T-helper 2 cell (primary cell): ENCODE measurements around the gene GABRR2.
"Not testable (repeated sequence)": the region's sequence is repeated elsewhere in the genome, so short reads cannot be mapped to it uniquely, and the experiment has no call there.

Experiments used
- DNase-seq, 5 experiments: peaks; one replicate each; pipeline versions ENCODE4 v3.0.0 to v3.0.0-alpha.2; 2012 to 2022

Gene GABRR2

DNA sequence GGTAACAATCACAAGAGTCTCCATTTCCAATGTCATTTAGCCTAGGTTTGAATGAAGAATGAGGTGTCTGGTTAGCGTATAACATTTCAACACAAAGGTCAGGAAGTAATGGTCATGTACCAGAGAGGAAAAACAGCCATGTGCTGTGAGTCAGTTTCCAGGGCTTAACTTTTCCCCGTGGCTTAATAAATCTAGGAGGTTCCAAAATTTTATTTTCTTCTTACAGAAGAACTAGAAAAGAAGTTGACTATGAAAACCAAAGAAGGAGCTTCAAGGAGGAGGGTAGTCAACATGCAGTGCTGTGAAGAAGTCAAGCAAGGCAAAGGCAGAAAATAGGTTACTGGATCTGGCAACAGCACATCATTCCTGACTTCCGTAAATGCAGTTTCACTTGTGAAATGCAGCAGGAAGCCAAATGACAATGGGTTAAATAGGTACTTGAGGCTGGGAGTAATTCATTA is 8.4 kb upstream of the GABRR2 start:
- no peak for DNase-seq

- no peak for DNase-seq
Observed at GRCh38 chr6:89321131-89321970, 6.3 kb upstream of the GABRR2 start.

DNA sequence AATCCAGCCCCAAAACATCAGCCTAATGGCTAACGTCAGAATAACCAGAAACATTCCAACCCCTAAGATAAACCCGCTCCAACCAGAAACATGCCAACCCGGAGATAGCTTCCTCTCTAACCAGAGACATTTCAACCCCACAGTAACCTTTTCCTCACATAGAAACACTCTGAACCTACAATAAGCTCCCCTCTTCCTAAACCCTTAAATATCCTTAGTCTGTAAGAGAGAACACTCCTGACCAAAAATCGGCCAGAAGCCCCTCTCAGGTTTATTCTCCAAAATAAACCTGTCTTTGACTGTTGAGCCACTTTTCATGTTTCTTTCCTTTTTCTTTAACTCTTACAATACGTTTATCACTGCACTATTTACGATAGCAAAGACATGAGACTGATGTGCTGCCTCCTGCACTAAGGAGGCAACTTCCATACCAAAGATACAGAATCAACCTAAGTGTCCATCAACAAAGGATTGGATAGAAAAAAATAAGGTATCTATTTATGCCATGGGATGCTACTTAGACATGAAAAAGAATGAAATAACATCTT is 5.0 kb upstream of the GABRR2 start:
- no peak for DNase-seq

DNA sequence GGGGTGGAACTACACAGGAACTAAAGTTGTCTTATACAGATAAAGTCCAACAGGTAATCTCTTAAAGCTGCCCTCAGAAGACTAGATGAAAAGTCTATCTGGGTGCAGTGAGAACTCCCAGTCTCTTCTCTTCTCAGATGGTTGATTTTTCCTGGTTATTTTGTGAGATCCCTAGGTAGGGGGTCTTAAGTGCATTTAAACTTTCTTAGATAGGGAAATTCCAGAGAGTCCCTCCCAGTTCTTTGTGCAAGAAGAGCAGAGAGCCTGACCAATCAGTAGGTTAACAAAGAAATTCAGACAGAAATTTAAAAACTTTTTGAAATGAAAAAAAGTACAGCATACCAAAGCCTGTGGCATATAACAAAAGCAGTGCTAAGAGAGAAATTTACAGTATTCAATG is 2.0 kb upstream of the GABRR2 start:
- no peak for DNase-seq

- DNase-seq = no peak
Observed at GRCh38 chr6:89314692-89315091, 407 bp downstream of the GABRR2 start.

GRCh38 chr6:89313006-89313405 is 2.1 kb downstream of the GABRR2 start:
- no peak for DNase-seq

DNA sequence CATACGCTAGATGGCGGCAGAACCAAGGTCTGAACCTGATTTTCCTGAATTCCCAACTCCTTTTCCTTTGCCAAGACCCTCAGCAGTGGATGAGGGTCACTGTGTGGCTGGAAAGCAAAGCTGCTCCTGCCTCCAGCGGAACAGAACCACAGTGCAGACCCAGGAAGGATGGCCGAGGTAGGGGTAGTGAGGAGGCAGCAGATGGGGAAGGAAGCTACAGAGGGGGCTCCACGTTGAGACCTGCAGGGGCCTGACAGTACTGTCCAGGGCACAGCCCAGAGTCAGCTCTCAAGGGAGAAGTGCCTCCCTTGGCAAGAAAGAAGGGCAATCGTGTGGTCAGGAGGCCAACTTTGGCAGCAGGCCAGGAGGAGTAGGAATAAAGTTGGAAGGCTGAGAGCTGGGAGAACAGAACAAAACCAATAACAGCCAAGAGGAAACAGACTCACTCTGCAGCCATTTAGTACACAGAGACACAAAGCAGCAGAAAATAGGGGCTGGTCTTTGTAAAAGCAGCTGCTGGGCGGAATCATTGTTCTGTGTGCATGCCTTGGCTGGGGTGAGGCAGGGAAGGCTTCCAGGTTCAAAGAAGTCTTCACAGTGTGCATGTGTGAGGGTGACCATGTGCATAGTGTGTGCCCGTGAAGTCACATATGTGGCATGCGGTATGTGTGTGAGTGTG is 3.1 kb downstream of the GABRR2 start:
- no peak for DNase-seq

GRCh38 chr6:89311530-89311852 is 3.6 kb downstream of the GABRR2 start:
- no peak for DNase-seq

GRCh38 chr6:89310929-89311328 is 4.2 kb downstream of the GABRR2 start:
- DNase-seq = no peak

- no peak for DNase-seq
Observed at GRCh38 chr6:89308525-89309395, 6.3 kb downstream of the GABRR2 start.

DNA sequence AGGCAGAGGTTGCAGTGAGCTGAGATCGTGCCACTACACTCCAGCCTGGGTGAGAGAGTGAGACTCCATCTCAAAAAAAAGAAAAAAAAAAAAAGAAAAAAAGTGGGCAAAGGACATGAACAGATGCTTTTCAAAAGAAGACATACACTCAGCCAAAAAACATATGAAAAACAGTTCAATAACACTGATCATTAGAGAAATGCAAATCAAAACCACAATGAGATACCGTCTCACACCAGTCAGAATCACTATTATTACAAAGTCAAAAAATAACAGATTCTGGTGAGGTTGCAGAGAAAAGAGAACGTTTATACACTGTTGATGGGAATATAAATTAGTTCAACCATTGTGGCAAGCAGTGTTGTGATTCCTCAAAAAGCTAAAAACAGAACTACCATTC is 10.6 kb downstream of the GABRR2 start:
- DNase-seq = not testable (repeated sequence)

GRCh38 chr6:89302936-89303335 is 12.2 kb downstream of the GABRR2 start:
- no peak for DNase-seq

DNA sequence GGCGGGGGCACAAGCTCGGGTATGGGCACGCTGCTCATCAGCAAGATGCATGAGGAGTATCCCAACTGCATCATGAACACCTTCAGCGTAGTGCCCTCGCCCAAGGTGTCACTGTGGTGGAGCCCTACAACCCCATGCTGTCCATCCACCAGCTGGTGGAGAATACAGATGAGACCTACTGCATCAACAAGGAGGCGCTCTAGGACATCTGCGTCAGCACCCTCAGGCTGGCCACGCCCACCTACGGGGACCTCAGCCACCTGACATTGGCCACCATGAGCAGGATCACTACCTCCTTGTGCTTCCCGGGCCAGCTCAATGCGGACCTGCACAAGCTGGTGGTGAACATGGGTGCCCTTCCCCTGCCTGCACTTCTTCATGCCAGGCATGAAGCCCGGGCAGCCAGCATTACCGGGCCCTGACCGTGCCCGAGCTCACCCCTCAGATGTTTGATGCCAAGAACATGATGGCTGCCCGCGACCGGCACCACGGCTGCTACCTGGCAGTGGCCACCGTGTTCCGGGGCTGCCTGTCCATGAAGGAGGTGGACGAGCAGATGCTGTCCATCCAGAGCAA is 12.8 kb downstream of the GABRR2 start:
- no peak for DNase-seq

GRCh38 chr6:89301586-89302194 is 13.4 kb downstream of the GABRR2 start:
- DNase-seq = no peak

DNA sequence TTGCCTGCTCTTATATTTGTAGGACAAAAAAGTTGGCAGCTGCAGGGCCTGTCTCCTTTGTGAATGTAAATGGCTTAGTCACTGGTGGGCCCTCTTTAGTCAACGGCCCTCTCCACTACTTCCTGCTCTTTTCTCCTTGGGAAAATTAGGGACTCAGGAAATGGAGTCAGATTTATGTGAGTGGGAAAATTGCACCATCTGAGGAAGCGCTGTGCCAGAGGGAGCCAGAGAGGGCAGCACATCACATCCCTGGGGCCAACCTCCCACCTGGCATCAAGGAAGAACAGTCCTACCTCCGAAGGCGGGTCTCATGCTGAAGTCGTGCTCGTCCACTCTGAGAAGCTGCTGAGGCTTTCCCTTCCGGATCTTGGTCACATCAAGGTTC is 15.6 kb downstream of the GABRR2 start:
- DNase-seq = no peak

DNA sequence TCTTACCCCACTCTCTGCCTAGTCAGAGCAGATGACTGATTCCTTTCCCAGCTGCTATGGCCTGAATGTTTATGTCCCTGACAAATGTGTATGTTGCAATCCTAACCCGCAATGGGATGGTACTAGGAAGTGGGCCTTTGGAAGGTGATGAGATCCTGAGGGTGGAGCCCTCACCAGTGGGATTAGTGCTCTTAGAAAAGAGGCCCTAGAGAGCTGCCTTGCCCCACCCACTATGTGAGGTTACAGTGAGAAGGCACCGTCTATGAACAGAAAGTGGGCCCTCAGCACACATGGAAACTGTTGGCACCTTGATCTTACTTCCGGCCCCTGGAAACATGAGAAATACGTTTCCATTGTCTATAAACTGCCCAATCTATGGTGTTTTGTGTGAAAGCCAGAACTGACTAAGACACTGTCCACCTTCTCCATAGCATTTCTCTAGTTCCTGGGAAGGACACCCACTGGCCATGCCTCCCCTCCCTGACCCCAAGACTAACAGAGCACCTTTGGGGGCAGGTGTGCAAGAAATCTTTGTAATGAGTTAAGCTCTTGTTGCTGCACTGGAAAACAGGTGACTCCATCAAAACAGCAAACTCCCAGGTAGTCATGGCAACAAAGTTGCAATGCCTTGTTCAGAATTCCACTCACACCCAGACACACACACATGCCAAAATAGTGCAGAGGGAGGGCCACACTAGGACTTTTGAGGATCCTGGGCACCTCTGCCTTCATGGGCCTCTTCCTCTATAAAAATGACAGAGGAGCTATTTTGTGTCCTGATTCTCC is 16.2 kb downstream of the GABRR2 start:
- DNase-seq = peak in 3 of 5 experiments; percentile 15 to 66 (median 55)

DNA sequence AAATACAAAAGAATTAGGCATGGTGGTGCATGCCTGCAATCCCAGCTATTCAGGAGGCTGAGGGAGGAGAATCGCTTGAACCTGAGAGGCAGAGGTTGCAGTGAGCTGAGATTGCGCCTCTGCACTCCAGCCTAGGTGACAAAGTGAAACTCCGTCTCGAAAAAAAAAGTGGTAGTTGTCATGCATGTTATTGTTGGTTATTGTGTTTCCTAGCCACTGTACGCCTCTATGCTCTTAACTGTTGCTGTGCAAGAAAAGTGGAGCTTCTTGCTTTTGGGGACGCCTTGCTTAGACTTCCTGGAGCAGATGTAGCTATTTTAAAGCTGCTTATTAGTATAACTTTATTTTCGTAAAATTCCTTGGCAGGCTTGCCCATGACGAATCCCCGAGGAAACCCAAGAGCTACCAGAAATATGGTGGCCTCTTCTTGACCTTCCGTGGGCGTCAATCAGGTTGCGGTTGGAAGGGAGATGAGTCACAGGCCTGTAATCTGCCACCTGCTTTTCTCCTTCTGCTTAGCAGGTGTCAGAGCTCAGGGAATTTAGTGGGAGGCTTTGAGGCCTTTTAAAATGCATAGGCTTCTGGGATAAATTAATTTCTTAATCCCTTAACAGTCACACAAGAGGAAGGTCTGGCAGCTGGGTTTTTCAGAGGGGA is 17.3 kb downstream of the GABRR2 start:
- DNase-seq = peak in 4 of 5 experiments; percentile 21 to 81 (median 54)

DNA sequence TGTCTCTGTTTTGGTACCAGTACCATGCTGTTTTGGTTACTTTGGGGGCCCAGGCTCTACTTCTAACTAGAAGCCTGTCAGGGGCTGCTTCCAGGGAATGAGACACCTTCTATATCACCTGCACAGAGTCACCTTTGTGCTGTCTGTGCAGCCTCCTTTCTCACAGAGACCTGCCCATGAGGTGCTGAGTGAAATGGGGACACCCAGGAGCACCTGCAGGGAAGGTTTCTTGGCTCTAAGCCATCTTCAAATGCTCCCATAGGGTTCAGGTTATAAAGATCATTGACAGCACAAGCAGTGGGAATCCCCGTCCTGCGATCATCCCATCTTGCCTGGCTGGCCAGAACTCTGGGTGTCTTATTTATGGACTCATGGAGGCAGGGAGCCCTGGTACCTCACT is 19.1 kb downstream of the GABRR2 start:
- DNase-seq = no peak

GRCh38 chr6:89295116-89295515 is 20.0 kb downstream of the GABRR2 start:
- DNase-seq = not testable (repeated sequence)

- no peak for DNase-seq
Observed at GRCh38 chr6:89291256-89291819, 23.8 kb downstream of the GABRR2 start.
